Stomach smooth muscle (tissue), 2 donors: ENCODE results near the gene CDHR3.

Experiments used
- H3K27ac ChIP-seq: one replicate; pipeline ENCODE4 v1.7.0; 2013; ENCODE audit warnings: mild to moderate bottlenecking, low read length, inconsistent platforms
- H3K27me3 ChIP-seq, 2 donors: one replicate each; pipeline ENCODE4 v1.7.0; 2013; ENCODE audit warnings: low read length in 2 of 2; ENCODE audit not compliant: insufficient read depth in 2 of 2, control insufficient read depth in 1 of 2
- H3K36me3 ChIP-seq, 2 donors: one replicate each; pipeline ENCODE4 v1.7.0; 2013; ENCODE audit warnings: low read length in 2 of 2; ENCODE audit not compliant: control insufficient read depth in 2 of 2, insufficient read depth in 2 of 2
- H3K4me1 ChIP-seq: one replicate; pipeline ENCODE4 v1.7.0; 2013; ENCODE audit warnings: low read length; ENCODE audit not compliant: control insufficient read depth, insufficient read depth
- H3K4me3 ChIP-seq, 2 donors: one replicate each; pipeline ENCODE4 v1.7.0; 2013; ENCODE audit warnings: low read length in 2 of 2
- H3K9ac ChIP-seq, 2 donors: one replicate each; pipeline ENCODE4 v1.7.0; 2013; ENCODE audit warnings: low read length in 2 of 2, mild to moderate bottlenecking in 1 of 2
- H3K9me3 ChIP-seq, 2 donors: one replicate each; pipeline ENCODE4 v1.7.0; 2013; ENCODE audit warnings: low read length in 2 of 2; ENCODE audit not compliant: control insufficient read depth in 2 of 2
- donor health status: healthy.
- donor health status: Pancreatic carcinoma.

Gene CDHR3

GRCh38 chr7:105963038-105963667 is at the start of gene CDHR3:
Gene CDHR3, plus strand, starts transcription at chr7:105963264. Its CDS starts 55 bp downstream, at chr7:105963319.
- Histone ChIP-seq H3K9ac (peak within 1 kb of the TSS; percentile 67 to 78), H3K36me3 (no peaks in the 10 kb centered on the region), H3K27ac (peak within 1 kb of the TSS; percentile 98), H3K27me3 (no peaks in the 10 kb centered on the region), H3K4me3 (peak within 1 kb of the TSS; percentile 70 to 71), H3K9me3 (no peaks in the 10 kb centered on the region), H3K4me1 (peaks cover 32% of the 10 kb centered on the region)

- Histone ChIP-seq H3K36me3 (peaks cover 17 to 20% of the 10 kb centered on the region in 2 donors), H3K27ac (no peak overlapping the region), H3K27me3 (no peaks in the 10 kb centered on the region), H3K9ac (no peak overlapping the region), H3K9me3 (no peaks in the 10 kb centered on the region), H3K4me1 (no peaks in the 10 kb centered on the region), H3K4me3 (no peak overlapping the region)
These were observed 49.1 kb upstream of the CDHR3 start for GRCh38 chr7:105913947-105914346.

- no peak overlapping the region for H3K4me3 ChIP-seq
- no peaks in the 10 kb centered on the region for H3K27me3 ChIP-seq
- H3K36me3 ChIP-seq: peaks cover 17 to 18% of the 10 kb centered on the region in 2 donors
- H3K9me3 ChIP-seq: no peaks in the 10 kb centered on the region
- no peaks in the 10 kb centered on the region for H3K4me1 ChIP-seq
- H3K27ac ChIP-seq: no peak overlapping the region
- H3K9ac ChIP-seq: no peak overlapping the region
These were observed 46.5 kb upstream of the CDHR3 start for GRCh38 chr7:105916603-105917002.

- Histone ChIP-seq H3K4me1 (no peaks in the 10 kb centered on the region), H3K4me3 (no peak overlapping the region), H3K9me3 (no peaks in the 10 kb centered on the region), H3K27me3 (no peaks in the 10 kb centered on the region), H3K27ac (no peak overlapping the region), H3K9ac (no peak overlapping the region), H3K36me3 (peaks cover 17 to 18% of the 10 kb centered on the region in 2 donors)
These were observed 45.4 kb upstream of the CDHR3 start for GRCh38 chr7:105917659-105918058.

- H3K36me3 ChIP-seq: peaks cover 18 to 20% of the 10 kb centered on the region in 2 donors
- no peak overlapping the region for H3K27ac ChIP-seq
- H3K9me3 ChIP-seq: no peaks in the 10 kb centered on the region
- H3K9ac ChIP-seq: no peak overlapping the region
- no peak overlapping the region for H3K4me3 ChIP-seq
- H3K4me1 ChIP-seq: no peaks in the 10 kb centered on the region
- no peaks in the 10 kb centered on the region for H3K27me3 ChIP-seq
These were observed 42.3 kb upstream of the CDHR3 start for GRCh38 chr7:105920766-105921165.

- no peak overlapping the region for H3K9ac ChIP-seq
- H3K4me1 ChIP-seq: no peaks in the 10 kb centered on the region
- no peaks in the 10 kb centered on the region for H3K9me3 ChIP-seq
- H3K27ac ChIP-seq: no peak overlapping the region
- H3K4me3 ChIP-seq: no peak overlapping the region
- H3K36me3 ChIP-seq: peaks cover 10 to 17% of the 10 kb centered on the region in 2 donors
- H3K27me3 ChIP-seq: no peaks in the 10 kb centered on the region
These were observed 38.1 kb upstream of the CDHR3 start for GRCh38 chr7:105924945-105925344.

- Histone ChIP-seq H3K27me3 (no peaks in the 10 kb centered on the region), H3K9me3 (no peaks in the 10 kb centered on the region), H3K27ac (no peak overlapping the region), H3K4me3 (no peak overlapping the region), H3K36me3 (peaks cover 10 to 14% of the 10 kb centered on the region in 2 donors), H3K4me1 (no peaks in the 10 kb centered on the region), H3K9ac (no peak overlapping the region)
These were observed 36.9 kb upstream of the CDHR3 start for GRCh38 chr7:105926131-105926530.

GRCh38 chr7:105931179-105931578 is 31.9 kb upstream of the CDHR3 start:
- Histone ChIP-seq H3K9me3 (no peaks in the 10 kb centered on the region), H3K4me3 (no peak overlapping the region), H3K9ac (no peak overlapping the region), H3K4me1 (peaks cover 37% of the 10 kb centered on the region), H3K27ac (no peak overlapping the region), H3K36me3 (peaks cover 5% of the 10 kb centered on the region in 2 donors), H3K27me3 (no peaks in the 10 kb centered on the region)

- H3K27ac ChIP-seq: peak overlapping the region; percentile 76
These were observed 30.1 kb upstream of the CDHR3 start for GRCh38 chr7:105932835-105933477.

GRCh38 chr7:105934572-105935185 is 28.4 kb upstream of the CDHR3 start:
- H3K27ac ChIP-seq: peak overlapping the region; percentile 76
- H3K9me3 ChIP-seq: no peaks in the 10 kb centered on the region
- peaks cover 40% of the 10 kb centered on the region for H3K4me1 ChIP-seq
- H3K4me3 ChIP-seq: no peak overlapping the region
- no peaks in the 10 kb centered on the region for H3K36me3 ChIP-seq
- H3K9ac ChIP-seq: no peak overlapping the region
- no peaks in the 10 kb centered on the region for H3K27me3 ChIP-seq

More at GRCh38 chr7:105932835-105933477, 30.1 kb upstream of the CDHR3 start:
- H3K36me3 ChIP-seq: peaks cover 2 to 3% of the 10 kb centered on the region in 2 donors
- H3K27me3 ChIP-seq: no peaks in the 10 kb centered on the region
- peaks cover 40% of the 10 kb centered on the region for H3K4me1 ChIP-seq
- H3K9me3 ChIP-seq: no peaks in the 10 kb centered on the region
- no peak overlapping the region for H3K4me3 ChIP-seq
- H3K9ac ChIP-seq: peak overlapping the region; percentile 29 to 42

GRCh38 chr7:105935250-105935649 is 27.8 kb upstream of the CDHR3 start:
- Histone ChIP-seq H3K4me3 (no peak overlapping the region), H3K9ac (no peak overlapping the region), H3K9me3 (no peaks in the 10 kb centered on the region), H3K27me3 (no peaks in the 10 kb centered on the region), H3K27ac (peak overlapping the region; percentile 76), H3K36me3 (no peaks in the 10 kb centered on the region), H3K4me1 (peaks cover 40% of the 10 kb centered on the region)
